NCI-H187 treated with DMSO at 0.1 percent for 48 hours (cell line): ENCODE results near the gene COA5.

ENCODE experiments used
- DNase-seq: peaks from one replicate; lab custom pipeline; 2025; lab: John Stamatoyannopoulos, UW

The COA5 gene

DNA sequence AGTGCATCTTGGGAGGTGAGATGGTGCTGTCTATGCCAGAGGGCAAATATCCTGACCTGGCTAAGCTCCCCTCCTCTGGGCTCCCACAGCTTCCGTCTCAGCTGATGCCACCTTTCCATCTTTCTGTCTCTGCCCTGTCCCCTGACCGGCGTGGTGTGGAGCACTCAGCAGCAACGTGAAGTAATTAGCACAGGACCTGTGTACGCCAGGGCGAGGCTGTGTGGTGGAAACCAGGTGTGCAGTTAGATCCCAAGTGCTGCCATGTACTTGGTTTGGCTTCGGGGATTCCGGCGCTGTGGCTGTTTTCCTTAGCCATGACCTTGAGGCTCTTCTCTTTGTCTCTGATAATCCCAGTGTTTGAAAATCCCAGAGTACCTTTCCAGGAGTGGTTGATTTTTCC is 36.5 kb downstream of the COA5 start:
- DNase-seq, result no peak

DNA sequence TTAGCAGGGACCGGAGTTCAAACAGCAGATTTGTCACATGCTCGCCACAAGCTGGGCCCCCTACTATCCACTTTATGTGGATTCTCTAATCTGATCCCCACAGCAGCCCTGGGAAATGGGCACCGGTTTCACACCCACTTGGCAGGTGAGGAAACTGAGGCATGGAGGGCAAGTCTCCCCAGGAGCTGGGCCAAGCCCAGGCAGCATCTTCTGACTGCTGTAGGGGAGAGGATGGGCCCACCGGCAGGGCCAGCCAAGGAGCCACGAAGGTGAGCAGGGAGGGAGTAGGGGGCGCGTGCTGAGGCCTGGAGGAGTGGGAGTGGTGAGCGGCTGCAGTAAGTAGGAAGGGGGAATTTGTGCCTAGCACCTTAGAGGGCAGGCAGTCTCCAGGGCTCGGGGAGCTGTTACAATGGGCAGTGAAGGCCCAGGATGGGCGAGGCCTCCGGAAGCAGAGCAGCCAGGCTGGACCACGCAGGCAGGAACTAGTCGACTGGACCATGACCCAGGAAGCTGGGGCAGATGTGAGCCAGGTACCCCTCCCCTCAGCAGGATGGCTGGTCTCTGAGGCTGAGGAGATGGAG is 37.1 kb downstream of the COA5 start:
- DNase-seq, result no peak

DNA sequence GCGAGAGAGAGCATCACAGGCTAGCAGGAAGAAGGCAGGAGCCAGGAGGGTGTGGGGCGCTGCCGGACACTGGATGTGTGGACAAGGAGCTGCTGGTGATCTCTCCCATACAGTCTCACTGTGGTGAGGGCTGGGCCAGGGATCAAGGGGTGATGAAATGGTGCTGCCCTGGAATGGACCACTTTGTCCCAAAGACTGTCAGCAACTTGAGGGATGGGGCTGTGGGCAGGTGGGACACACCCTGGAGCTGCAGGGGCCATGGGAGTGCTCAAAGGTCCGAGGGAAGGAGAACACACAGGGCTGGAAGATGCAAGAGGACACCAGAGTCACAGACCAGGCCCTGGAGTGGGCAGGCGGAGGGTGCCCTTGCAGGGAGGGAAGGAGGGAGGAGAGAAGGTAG is 38.0 kb downstream of the COA5 start:
- no peak for DNase-seq

DNA sequence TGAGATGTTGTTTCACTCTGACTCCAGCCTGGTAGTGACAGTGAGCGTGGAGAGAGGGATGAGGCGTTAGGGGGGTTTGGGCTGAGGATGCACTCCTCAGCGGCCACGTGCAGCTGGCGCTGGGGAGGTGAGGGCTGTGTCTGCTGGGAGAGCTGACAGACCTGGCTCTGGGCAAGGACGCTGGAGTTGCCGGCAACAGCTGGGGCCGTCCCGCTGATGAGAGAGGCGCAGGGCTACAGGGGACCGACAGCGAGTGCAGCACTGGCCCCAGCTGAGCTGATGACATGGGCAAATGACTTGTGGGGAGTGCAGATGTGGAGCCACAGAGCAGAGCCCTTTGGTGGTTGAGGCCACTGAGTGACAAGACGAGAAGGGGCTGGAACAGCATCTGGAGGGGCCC is 38.4 kb downstream of the COA5 start:
- no peak for DNase-seq

DNA sequence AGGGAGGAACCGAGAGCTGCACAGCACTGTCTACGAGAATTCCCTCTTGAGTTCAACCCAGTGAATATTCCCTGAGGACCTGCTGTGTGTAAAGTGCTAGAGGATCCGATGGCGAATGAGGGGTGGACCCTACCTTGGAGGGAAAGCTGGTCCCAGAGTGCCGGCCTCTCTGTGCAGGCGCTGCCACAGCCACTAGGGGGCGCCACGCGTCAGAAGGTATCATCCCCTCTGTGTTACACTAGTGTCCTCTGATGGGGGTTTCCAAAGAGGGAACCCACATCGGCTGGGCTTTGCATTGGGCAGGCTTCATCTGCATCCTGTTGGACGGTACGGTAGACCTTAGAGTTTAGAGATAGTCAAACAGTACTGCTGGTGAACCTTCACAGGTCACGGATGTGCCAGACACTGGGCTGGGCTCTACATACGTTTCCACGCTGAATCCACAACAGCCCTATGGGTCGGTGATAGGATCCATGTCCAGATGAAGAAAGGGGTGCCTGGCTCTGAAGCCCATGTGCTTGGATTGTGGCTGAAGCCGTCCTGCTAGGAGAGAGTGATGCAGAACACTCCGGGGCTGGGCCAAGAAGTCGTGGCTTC is 39.0 kb downstream of the COA5 start:
- no peak for DNase-seq

DNA sequence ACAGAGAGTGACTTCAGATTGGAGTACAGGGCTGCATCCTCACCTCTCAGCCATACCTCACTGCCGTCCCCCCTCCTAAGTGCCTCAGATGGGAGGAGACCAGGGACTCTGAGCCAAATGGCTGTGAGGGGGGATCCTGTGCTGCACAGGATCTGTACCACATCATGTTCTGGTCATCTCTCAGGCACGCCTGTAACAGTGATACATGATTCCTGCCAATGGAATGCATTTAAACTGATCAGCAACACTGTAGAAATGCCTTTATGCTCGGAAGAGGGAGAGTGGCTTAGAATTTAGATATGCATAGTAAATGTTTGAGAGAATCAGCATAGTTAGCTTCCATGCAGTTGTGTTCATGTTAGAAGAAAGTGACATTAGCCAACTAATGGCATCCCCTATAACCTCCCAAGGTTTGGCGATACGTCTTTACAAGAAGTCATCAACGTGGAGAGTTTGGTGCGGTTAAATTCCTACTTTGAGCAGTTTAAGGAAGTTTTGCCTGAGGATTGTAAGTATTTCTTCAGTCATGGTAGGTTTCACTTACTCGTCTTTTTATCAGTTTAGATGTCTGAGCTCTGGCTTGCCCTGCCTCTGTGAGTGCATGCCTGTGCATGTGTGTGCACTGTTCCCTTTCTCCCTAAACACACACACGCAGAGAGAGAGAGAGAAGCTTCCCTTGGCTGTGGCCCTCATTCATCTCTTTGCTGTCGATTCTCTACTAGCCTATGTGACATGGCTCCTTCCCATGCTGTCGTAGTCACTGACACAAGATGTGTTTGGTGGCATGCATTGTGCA is 40.0 kb downstream of the COA5 start:
- no peak for DNase-seq

DNA sequence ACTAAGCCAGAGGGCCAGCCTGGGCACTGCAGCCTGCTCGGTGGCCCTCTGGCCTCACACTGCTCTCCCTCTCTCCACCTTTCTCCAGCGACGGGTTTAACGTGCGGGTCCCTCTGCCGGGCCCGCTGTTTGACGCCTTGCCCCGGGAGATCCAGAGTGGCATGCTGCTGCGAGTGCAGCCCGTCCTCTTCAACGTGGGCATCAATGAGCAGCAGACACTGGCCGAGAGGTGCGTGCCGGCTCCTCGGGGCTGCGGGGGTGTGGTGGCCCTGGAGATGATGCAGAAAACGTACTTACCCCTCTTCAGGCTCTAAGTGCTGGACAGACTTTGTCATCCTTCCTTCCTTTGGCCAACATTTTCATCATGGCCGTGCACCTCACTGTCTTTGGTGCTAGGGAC is 42.4 kb downstream of the COA5 start:
- no peak for DNase-seq

DNA sequence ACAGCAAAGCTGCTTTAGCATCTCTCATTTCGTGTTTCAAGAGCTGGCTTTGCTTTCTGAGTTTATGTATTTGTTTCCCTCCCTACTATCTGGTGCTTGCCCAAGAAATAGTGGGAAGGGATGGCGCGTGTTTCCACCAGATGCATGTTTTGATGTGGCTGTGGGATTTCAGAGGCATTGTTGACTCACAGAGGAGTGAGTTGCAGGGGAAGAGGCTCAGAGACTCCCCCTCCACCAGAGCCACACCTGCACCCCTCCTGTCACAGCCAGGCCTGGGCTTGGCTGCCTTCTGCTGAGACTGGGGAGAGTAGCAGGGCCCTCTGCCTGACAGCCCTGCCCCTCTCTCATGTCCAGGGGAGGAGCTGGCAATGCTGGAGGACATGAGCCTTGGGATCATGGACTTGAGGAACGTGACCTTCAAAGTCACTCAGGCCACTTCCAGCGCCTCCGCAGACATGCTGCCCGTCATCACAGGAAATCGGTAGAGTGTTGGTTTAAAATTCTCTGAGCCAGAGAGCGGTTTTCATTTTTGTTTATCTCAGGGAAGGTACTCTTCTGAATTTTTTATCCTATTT is 42.9 kb downstream of the COA5 start:
- DNase-seq, result no peak

DNA sequence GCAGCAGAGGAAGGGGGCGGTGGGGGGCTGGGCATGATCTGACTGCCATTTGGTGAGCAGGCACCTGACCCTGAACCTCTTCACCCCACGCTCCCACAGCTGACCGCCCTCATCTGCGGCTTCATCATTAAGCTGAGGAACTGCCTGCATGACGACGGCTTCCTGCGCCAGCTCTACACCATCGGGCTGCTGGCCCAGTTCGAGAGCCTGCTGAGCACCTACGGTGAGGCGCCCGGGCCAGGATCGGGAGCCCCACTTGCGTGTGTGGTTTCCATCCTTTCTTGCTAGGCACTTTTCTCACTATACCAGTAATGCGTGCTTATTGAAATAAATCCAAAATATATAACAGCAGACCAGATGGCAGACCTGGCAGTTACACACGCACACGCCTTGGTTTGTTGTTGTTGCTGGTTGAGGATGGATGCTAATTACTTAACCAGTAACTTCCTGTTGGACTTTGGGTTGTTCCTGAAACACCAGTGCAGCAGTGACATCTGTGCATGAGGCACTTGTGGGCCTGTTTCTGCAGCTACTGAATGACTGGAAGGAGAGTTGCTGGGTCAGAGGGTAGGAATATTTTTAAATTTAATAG is 43.7 kb downstream of the COA5 start:
- no peak for DNase-seq

DNA sequence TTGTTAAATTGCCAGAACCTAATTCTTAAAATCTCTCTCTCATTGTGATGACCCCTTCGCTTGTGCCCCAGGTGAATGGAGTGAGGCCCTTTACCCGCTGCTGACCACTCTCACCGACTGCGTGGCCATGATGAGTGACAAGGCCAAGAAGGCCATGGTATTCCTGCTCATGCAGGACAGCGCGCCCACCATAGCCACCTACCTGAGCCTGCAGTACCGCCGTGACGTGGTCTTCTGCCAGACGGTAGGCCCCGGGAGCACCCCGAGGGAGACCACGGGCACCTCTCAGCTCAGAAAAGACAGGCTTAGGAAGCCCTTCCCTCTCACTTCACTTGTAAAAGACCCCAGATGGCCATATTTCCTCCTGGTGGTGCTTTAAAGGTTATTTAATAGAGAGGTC is 44.9 kb downstream of the COA5 start:
- no peak for DNase-seq

DNA sequence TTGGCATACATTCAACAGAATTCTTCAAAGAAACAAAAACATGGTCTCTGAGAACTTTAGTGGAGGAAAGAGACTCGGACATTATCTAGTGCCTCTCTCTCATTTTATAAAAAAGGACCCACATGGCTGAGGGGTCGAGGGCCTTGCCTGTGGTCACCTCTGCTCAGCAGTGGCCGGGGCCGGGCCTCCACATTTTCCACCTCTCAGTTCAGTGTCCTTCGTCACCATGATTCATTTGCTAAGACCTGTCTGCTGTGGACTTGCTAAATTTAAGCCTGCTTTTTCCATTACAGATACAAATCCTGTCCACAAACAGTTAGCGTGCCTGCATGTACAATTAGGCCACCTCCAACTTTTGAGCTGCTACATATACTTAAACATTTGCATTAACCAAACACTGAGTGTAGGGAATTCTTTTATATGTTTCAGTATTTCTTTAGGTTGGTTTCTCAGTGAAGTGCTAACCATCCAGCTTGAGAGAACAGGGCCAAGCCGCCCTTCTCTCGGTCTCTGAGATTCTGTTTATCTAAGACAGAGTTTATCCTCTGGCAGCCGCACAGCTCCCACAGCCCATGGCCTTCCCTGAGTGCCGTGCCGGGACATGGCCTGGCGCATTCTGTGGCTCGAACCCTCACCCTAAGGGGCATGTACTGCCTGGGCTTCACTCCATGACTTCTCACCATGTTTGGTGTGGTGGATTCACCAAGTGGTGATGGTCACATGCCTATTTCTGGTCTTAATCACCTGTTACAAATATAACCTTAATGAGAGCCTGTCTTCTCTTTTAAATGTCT is 46.2 kb downstream of the COA5 start:
- DNase-seq, result no peak

DNA sequence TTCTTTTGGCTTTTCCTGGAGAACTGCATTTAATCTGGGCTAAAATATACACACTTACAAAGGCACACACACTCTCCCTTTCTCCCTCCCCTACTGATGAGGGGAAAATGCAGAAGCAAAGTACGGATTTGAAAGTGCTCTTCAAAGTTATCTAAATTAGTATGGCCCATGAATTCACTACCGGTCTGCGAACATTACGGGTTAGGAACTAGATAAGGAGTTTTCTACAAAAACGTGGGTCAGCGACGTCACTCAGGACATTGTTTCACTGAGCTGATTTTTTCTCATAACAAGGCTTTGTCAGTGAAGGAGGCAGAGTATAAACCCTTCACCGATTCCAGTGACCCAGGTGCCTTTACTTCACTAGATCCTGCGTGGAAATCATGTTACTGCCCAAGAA is 47.3 kb downstream of the COA5 start:
- DNase-seq, result no peak

DNA sequence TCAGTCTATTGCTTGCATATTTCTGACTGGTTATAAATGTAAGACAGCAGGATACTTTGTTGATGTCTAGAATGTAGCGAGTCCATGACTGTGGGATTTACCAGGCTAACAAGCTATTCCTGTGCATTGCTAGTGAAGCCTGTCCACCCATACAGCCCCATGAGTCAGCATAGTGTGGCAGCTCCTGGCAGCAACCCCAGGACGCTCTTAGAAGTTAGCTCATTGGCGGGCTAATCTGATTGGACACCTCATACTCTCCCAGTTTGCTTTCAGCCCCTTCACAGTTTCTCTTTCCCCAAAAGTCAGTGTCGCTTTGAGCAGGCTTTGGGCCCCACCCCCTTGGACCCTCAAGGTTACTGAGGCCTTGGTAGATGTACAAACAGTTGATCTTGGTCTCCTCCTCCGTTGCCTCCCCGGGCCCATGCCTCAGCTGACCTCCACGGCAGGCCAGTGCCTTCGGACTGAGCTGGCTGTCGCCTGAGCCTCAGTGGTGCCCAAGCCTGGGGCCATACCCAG is 48.0 kb downstream of the COA5 start:
- DNase-seq, result no peak

DNA sequence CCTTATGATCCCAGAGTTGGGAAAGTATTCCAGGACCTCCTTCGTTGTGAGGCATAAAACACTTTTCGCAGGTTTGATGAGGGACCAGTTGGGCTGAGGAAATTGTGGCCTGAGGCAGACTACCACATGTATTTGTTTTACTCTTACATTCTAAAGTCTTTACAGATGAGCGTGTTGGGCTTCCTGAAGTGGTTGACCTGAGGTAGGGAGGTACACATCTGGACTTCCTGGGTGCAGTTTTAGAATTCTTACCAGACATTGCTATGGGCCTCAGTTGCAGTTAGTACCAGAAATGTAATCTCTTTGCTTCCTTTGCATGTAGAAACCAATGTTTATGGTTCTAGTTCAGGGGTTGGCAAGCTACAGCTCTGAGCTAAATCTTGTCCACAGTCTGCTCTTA is 48.7 kb downstream of the COA5 start:
- DNase-seq, result no peak

DNA sequence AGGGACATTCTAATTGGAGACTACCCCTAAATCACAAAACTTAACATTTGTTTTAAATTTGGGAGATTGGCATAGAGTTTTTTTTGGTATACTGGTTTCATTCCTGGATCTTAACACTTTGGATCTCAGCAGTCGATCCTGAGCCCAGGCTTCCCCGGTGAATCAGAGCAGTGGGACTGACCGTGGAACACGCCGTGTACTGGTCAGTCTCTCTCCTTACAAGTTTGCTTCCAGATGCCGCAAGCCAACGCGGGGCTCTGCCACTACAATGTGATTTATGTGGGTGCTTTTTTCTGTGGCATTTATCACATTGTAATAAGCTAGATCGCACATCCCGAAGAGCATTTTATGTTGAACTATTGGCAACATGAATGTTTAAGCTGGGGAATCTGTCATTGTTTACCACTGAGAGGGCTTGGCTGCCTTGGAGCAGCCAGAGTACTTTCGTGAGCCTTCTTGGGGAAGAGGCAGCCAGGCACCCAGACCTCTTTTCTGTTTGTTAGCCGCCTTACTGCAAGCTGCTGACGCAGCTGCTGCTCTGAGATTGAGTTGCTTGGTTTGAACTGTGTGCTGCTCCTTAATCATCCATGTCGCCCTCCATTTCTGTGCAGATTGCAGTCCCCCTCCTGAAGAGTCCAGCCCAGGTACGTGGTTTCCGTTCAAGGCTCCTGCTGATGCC is 49.3 kb downstream of the COA5 start:
- no peak for DNase-seq

DNA sequence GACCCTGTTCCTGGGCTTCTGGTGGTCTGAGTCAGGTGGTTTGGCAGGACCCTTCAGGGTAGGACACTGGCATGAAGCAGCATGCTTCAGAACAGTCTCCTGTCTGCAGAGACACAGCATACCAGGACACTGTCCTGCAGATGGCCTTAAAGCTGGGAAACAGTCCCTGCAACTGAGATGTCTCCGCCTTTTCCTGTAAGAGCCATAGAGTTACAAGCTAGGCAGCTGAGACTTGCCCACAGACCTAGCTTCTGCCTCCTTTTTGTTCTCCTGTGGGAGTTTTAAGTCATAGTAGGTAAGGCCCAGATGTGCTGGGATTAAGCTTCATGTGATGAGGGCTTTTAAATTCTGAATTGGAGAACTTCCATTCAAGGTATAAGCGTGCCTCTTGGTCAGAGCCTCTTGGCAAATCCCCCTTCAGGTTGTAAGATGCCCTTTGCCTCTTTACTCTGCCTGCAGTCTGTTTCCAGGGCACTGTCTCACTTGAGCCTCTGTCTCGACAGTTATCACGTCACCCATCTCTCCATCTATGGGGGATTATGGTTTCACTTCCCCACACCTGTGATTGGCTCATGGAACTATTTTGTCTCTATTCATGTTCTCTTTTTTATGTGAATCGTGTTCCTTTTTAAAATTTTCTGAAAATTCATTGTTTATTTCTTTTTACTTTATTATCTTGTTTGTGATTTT is 51.8 kb downstream of the COA5 start:
- DNase-seq, result no peak

DNA sequence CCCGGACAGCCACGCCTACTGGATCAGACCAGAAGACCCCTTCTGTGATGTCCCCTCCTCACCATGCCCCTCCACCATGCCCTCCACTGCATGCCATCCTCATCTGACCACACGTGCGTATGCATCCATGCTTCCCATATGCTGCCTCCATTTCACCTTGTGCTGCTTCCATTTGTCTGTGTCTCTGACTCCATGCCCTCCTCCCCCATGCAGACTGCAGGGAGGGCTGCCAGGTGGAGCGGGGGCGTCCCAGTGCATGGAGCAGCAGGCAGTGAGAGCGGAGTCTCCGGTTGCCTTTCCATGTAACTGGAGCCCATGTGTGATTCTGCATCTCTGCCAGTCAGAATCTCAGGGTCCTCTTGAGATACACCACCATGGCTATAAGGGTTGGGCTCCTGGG is 52.6 kb downstream of the COA5 start:
- no peak for DNase-seq

DNA sequence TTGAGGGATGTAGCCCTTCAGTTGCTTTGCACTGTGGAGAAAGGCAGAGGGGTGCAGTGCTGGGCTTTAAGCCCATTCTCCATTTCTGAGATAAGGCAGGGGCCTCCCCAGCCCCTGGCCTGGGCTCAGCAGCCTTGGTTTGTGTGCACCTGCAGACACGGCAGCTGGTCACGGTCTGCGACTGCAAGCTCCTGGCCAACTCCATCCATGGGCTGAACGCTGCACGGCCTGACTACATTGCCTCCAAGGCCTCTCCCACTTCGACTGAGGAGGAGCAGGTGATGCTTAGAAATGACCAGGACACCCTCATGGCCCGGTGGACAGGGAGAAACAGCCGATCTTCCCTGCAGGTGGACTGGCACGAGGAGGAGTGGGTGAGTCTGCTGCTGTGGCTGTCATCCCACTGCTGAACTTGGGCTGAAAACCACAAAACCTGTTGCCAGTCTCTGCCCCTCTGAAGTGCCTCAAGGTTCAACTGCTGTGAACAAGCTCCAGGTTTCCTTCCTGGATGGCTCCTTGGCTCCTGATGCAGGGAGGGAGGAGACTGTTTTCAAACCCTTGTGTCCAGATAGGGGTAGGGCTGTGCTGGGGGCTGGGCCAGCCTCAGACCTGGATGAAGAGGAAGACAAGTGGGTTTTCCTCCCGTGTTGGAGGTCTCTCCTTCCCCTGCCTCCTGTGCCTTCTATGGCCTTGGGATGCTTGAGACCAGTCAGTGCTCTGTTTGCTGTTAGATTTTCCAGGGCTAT is 54.0 kb downstream of the COA5 start:
- no peak for DNase-seq

DNA sequence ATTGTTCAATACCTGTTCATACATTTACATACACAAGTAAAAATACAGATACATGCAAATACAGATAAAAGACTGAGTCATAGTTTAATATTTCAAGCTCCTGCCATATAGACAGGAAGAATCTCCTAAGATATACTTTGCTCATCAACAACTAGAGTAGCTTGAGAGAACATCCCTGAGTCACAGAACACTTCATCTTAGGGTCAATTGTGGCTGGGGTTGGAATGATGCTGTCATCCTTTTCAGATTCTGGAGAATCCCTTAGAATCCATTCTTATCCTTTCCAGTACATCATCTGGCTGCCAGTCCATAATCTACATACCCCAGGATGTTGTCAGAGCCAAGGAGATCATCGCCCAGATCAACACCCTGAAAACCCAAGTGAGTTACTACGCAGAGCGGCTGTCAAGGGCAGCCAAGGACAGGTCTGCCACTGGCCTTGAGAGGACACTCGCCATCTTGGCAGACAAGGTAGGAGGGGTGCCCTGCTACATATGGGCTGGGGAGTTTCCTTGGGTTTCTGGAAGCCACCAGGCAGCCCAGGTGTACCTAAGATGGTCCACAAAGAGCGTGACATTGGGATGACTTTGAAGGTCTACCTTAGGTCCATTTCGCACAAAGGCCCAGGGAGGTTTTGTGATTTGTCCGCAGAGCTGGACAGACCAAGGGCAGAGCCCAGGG is 55.7 kb downstream of the COA5 start:
- DNase-seq, result no peak
